Endothelial cell of umbilical vein (primary cell): ENCODE results near the gene FGFR4. TPM values are rescaled to one million over a fixed set of nuclear protein-coding genes. Genes with fewer than 3 reads are reported as not detected.

Experiments
- BruUV-seq: library from RNA; stranded (reverse); fragments of 400-500 nt; replicated peaks from 2 replicates; lab custom pipeline; 2021; lab: Mats Ljungman, UMichigan
- CTCF ChIA-PET: fragments of 300-600, 350-600 bp; sonication (Branson Sonifier 250); formaldehyde crosslinking; loops from one replicate; lab custom pipeline; 2021; ENCODE audit warnings: antibody characterized with exemption, inconsistent platforms; lab: Charles Lee
- POLR2A ChIA-PET: fragments of 300-600, 350-600 bp; sonication (Branson Sonifier 250); formaldehyde crosslinking; loops from one replicate; lab custom pipeline; 2021; ENCODE audit warnings: antibody characterized with exemption, inconsistent platforms; lab: Charles Lee
- DNase-seq: peaks from one replicate; pipeline ENCODE4 v3.0.0-alpha.2; 2011; ENCODE audit warnings: low read depth, low spot score
- FAIRE-seq: peaks from 2 replicates; lab custom pipeline; 2011; peaks lifted over from hg19 to GRCh38; lab: Jason Lieb, UNC
- H2AFZ ChIP-seq: 2 replicates; pipeline ENCODE4 v1.6.0; 2012; ENCODE audit warnings: low read depth, low read length, control low read depth, inconsistent platforms
- H3K27ac ChIP-seq: 2 replicates; pipeline ENCODE4 v1.5.1; 2011; ENCODE audit warnings: low read depth, mild to moderate bottlenecking, control low read depth, low read length, moderate library complexity; ENCODE audit not compliant: insufficient read depth
- H3K27me3 ChIP-seq, 2 experiments: 2 replicates each; pipeline versions ENCODE4 v1.6.0 to v1.6.1; 2011; ENCODE audit warnings: low read length in 2 of 2, mixed read lengths in 1 of 2; ENCODE audit not compliant: control insufficient read depth in 2 of 2, insufficient read depth in 2 of 2
- H3K36me3 ChIP-seq, 2 experiments: 2 replicates in 1 of 2; 3 replicates in 1 of 2; pipeline ENCODE4 v1.5.1; 2011; ENCODE audit warnings: low read length in 2 of 2, mild to moderate bottlenecking in 1 of 2, moderate library complexity in 1 of 2; ENCODE audit not compliant: control insufficient read depth in 2 of 2, insufficient read depth in 2 of 2; ENCODE audit errors: extremely low read depth in 1 of 2
- H3K4me1 ChIP-seq: 3 replicates; pipeline ENCODE4 v1.5.1; 2011; ENCODE audit warnings: mild to moderate bottlenecking, low read length; ENCODE audit not compliant: control insufficient read depth, insufficient read depth; ENCODE audit errors: extremely low read depth
- H3K4me2 ChIP-seq: 2 replicates; pipeline ENCODE4 v1.6.1; 2011; ENCODE audit warnings: low read length, control low read depth, mixed read lengths; ENCODE audit not compliant: insufficient read depth
- H3K4me3 ChIP-seq, 3 experiments: fragments of 200-600 bp in 1 of 3; sonication (generic), shearing (Covaris generic) in 1 of 3; replicated peaks in 1 of 3; 2 replicates each; pipeline ENCODE4 v1.5.1; 2011 to 2016; ENCODE audit warnings: control low read depth in 3 of 3, low read length in 3 of 3, mild to moderate bottlenecking in 2 of 3, inconsistent platforms in 1 of 3, low read depth in 1 of 3, moderate library complexity in 1 of 3; ENCODE audit not compliant: insufficient read depth in 1 of 3
- H3K79me2 ChIP-seq: 2 replicates; pipeline ENCODE4 v1.6.0; 2012; ENCODE audit warnings: low read length, inconsistent platforms; ENCODE audit not compliant: control insufficient read depth, insufficient read depth
- H3K9ac ChIP-seq: replicated peaks from 2 replicates; pipeline ENCODE3; 2011; ENCODE audit warnings: low read length, control low read depth; ENCODE audit not compliant: insufficient read depth; ENCODE audit errors: extremely low read depth
- H3K9me1 ChIP-seq: replicated peaks from 3 replicates; pipeline ENCODE4 v1.6.0; 2011; ENCODE audit warnings: mild to moderate bottlenecking, low read length; ENCODE audit not compliant: control insufficient read depth, insufficient read depth; ENCODE audit errors: extremely low read depth
- H3K9me3 ChIP-seq: replicated peaks from 2 replicates; pipeline ENCODE4 v1.5.1; 2012; ENCODE audit warnings: low read length, inconsistent platforms; ENCODE audit not compliant: control insufficient read depth, insufficient read depth
- H4K20me1 ChIP-seq: replicated peaks from 2 replicates; pipeline ENCODE3; 2011; ENCODE audit warnings: mild to moderate bottlenecking, low read length; ENCODE audit not compliant: control insufficient read depth, insufficient read depth; ENCODE audit errors: extremely low read depth
- CTCF ChIP-seq, 2 donors: IDR thresholded peaks; 1 replicate in 1 of 2; 2 replicates in 1 of 2; pipeline ENCODE4 v1.5.1; 2011; ENCODE audit warnings: low read length in 2 of 2, mild to moderate bottlenecking in 2 of 2, moderate library complexity in 2 of 2, control low read depth in 1 of 2, inconsistent platforms in 1 of 2, low read depth in 1 of 2; ENCODE audit not compliant: insufficient read depth in 1 of 2; ENCODE audit errors: extremely low read depth in 1 of 2
- JUN ChIP-seq: IDR thresholded peaks from 2 replicates; pipeline ENCODE4 v1.6.1; 2011; ENCODE audit warnings: borderline replicate concordance, low read depth; ENCODE audit not compliant: insufficient read length, insufficient read depth
- dilution Hi-C: fragments of 300-500 bp; cut with MboI; formaldehyde crosslinking; loops from one replicate; pipeline ENCODE4 v1.15.0; 2019; ENCODE audit warnings: low sequenced_read_pairs; ENCODE audit not compliant: extremely low pct_ligation_motif_present
- intact Hi-C: fragments of 100-400 bp; cut with micrococcal nuclease; formaldehyde crosslinking; loops from one replicate; pipeline ENCODE4 v1.10.0; 2022
- polyA plus RNA-seq, 4 experiments: library from polyadenylated mRNA; depleted of rRNA in 3 of 4; stranded (reverse) in 3 of 4; unstranded in 1 of 4; fragments of >200 nt; gene quantifications; 2 replicates each; pipeline versions ENCODE4 v1.2.1 to v1.2.3, GENCODE V29; 2011 to 2012; ENCODE audit warnings: missing spikeins in 1 of 4
- total RNA-seq: library from RNA; stranded (reverse); gene quantifications from 2 replicates; pipeline ENCODE4 v1.2.3, GENCODE V29; 2021

The FGFR4 gene
- total and polyA plus RNA-seq, 2 donors (not counting 3 experiments of a cell fraction or from before 2014, with no cell fraction given): 1.9 to 2.9 TPM

- Histone ChIP-seq H2AFZ (no peak overlapping the region), H3K27me3 (no peaks in the 10 kb centered on the region), H3K27ac (no peak overlapping the region), H3K9ac (no peak overlapping the region), H3K9me3 (no peaks in the 10 kb centered on the region), H3K79me2 (no peaks in the 10 kb centered on the region), H3K4me2 (no peak overlapping the region), H3K4me1 (no peaks in the 10 kb centered on the region), H3K36me3 (no peaks in the 10 kb centered on the region), H3K9me1 (no peaks in the 10 kb centered on the region), H3K4me3 (no peak overlapping the region), H4K20me1 (no peaks in the 10 kb centered on the region)
- TF ChIP-seq JUN (peak; percentile 4), CTCF (IDR thresholded peaks at IDR 0.05; ENCODE audit: extremely low read depth in 1 of 2, insufficient read depth in 1 of 2, low read depth in 1 of 2, low read length in 2 of 2) (no peak)
- no peak for FAIRE-seq
- dilution Hi-C loops: no loop called here
- no peak for DNase-seq
- no TSS peak for BruUV-seq
- intact Hi-C loops: no loop called here
- ChIA-PET CTCF (interaction anchor here (1.7 to 1.8 kb wide), 2 partner anchors 8 to 32 kb away, joined by 5 to 9 read pairs; no protein-coding TSS in a partner anchor), POLR2A (no interaction called here)
These were observed 17.0 kb downstream of the FGFR4 start for GRCh38 chr5:177103523-177104253.
